ENCODE data around the gene VAMP7.
A peak's percentile ranks its signal among the peaks of the same experiment; 100 is the strongest.

The VAMP7 gene

DNA sequence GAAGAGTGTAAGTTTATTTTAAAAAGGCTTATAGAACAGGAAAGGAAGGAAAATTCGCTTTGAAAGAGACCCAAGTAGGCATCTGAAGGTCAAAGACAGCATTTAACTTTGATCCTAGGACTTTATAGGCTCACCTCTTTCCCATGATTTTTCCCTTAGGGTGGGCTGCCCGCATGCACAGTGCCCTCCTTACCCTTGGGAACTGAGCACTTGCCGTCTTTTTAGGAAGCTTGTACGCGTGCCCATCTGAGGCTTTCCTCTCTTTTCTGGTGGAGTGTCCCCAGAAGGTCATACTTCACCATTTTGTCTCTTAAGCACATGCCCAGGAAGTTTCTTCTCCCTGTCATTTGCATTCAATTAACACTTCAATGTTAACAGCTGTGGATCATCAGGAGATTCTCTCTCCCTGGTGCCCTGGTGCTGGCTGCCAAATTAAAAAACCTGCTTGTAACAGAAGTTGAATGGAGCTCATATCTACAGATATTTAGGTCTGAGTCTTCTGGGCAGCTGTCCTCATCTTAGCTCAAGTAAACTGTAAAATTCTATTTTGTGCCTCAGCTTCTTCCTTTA, 78.0 kb downstream of the VAMP7 start:
- Histone ChIP-seq H3K9me3 (ENCODE audit: control insufficient read depth, insufficient read depth, low read length) (peaks cover 3% of the 10 kb centered on the region; the same call in 1 of the 2 replicates), H3K4me1 (ENCODE audit: control insufficient read depth, low read length) (no peaks in the 10 kb centered on the region), H3K36me3 (ENCODE audit: control insufficient read depth, low read length) (no peaks in the 10 kb centered on the region), H3K27ac (ENCODE audit: low read depth, low read length) (no peak overlapping the region), H3K9me2 (replicated peaks; ENCODE audit: control insufficient read depth, low read length) (no peaks in the 10 kb centered on the region), H3K27me3 (ENCODE audit: control insufficient read depth, low read length) (no peaks in the 10 kb centered on the region), H3K79me2 (ENCODE audit: control insufficient read depth, low read length) (no peaks in the 10 kb centered on the region), H4K20me1 (ENCODE audit: control insufficient read depth, insufficient read depth, low read depth, low read length) (no peaks in the 10 kb centered on the region), H3K4me3 (ENCODE audit: low read length) (no peak overlapping the region), H3F3A (ENCODE audit: control insufficient read depth, insufficient read depth) (no peaks in the 10 kb centered on the region), H3K4me2 (ENCODE audit: low read length) (no peak overlapping the region)
- TF ChIP-seq, protein P1, sequence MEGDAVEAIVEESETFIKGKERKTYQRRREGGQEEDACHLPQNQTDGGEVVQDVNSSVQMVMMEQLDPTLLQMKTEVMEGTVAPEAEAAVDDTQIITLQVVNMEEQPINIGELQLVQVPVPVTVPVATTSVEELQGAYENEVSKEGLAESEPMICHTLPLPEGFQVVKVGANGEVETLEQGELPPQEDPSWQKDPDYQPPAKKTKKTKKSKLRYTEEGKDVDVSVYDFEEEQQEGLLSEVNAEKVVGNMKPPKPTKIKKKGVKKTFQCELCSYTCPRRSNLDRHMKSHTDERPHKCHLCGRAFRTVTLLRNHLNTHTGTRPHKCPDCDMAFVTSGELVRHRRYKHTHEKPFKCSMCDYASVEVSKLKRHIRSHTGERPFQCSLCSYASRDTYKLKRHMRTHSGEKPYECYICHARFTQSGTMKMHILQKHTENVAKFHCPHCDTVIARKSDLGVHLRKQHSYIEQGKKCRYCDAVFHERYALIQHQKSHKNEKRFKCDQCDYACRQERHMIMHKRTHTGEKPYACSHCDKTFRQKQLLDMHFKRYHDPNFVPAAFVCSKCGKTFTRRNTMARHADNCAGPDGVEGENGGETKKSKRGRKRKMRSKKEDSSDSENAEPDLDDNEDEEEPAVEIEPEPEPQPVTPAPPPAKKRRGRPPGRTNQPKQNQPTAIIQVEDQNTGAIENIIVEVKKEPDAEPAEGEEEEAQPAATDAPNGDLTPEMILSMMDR (IDR thresholded peaks at IDR 0.05; ENCODE audit: low read depth, low read length, poor library complexity, severe bottlenecking) = no peak
- no peak for TF ChIP-seq EZH2phosphoT487 (IDR thresholded peaks at IDR 0.05; ENCODE audit: borderline replicate concordance, low read length)

DNA sequence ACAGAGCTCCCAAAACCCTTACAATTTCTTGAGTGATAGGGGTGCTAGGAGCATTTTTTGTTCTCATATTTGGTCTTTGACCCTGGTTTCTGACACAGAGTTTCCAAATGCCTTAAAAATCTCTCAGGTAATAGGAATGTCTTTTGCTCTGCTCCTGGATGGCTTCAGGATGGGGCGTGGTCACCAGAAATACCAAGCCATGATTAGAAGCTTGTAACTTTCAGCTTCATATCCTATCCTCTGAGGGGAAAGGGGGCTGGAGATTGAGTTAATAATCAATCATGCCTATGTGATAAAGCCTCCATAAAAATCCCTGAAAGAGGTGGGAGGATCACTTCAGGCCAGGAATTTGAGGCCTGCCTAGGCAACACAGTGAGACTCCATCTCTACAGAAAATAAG, 81.8 kb downstream of the VAMP7 start:
- Histone ChIP-seq H3K4me1 (ENCODE audit: control insufficient read depth, low read length) (no peaks in the 10 kb centered on the region), H3K9me2 (replicated peaks; ENCODE audit: control insufficient read depth, low read length) (no peaks in the 10 kb centered on the region), H3K27me3 (ENCODE audit: control insufficient read depth, low read length) (no peaks in the 10 kb centered on the region), H3K9me3 (ENCODE audit: control insufficient read depth, insufficient read depth, low read length) (peaks cover 3% of the 10 kb centered on the region; the same call in 1 of the 2 replicates), H3K36me3 (ENCODE audit: control insufficient read depth, low read length) (no peaks in the 10 kb centered on the region), H3K27ac (ENCODE audit: low read depth, low read length) (no peak overlapping the region), H3K4me3 (ENCODE audit: low read length) (no peak overlapping the region), H3K4me2 (ENCODE audit: low read length) (no peak overlapping the region), H3K79me2 (ENCODE audit: control insufficient read depth, low read length) (no peaks in the 10 kb centered on the region), H3F3A (ENCODE audit: control insufficient read depth, insufficient read depth) (no peaks in the 10 kb centered on the region), H4K20me1 (ENCODE audit: control insufficient read depth, insufficient read depth, low read depth, low read length) (no peaks in the 10 kb centered on the region)
- no peak for TF ChIP-seq EZH2phosphoT487 (IDR thresholded peaks at IDR 0.05; ENCODE audit: borderline replicate concordance, low read length)
- TF ChIP-seq, protein P1 (IDR thresholded peaks at IDR 0.05; ENCODE audit: low read depth, low read length, poor library complexity, severe bottlenecking) = no peak

DNA sequence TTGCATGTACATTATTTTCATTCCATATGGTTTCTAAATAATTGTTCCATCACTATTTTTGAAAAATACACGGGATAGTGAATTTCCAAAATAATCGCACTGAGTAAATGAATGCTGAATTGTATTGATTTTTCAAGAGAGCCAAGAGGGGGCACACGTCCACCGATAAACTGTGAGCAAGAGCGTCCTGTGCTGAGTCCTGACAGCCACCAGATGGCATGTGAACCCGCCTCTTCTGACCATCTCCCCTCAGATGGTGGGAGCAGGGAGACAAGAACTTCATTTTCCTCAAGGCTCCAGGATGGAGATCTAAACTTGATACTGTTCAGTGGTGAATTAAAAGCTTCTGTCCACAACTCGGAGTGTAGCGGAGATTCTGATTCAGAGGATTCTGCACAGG, 85.7 kb downstream of the VAMP7 start:
- H3K4me3 ChIP-seq (ENCODE audit: low read length) = no peak overlapping the region
- H3K79me2 ChIP-seq (ENCODE audit: control insufficient read depth, low read length) = no peaks in the 10 kb centered on the region
- no peaks in the 10 kb centered on the region for H4K20me1 ChIP-seq (ENCODE audit: control insufficient read depth, insufficient read depth, low read depth, low read length)
- no peaks in the 10 kb centered on the region for H3K36me3 ChIP-seq (ENCODE audit: control insufficient read depth, low read length)
- H3F3A ChIP-seq (ENCODE audit: control insufficient read depth, insufficient read depth) = no peaks in the 10 kb centered on the region
- no peaks in the 10 kb centered on the region for H3K27me3 ChIP-seq (ENCODE audit: control insufficient read depth, low read length)
- peaks cover 3% of the 10 kb centered on the region; the same call in 1 of the 2 replicates for H3K9me3 ChIP-seq (ENCODE audit: control insufficient read depth, insufficient read depth, low read length)
- H3K27ac ChIP-seq (ENCODE audit: low read depth, low read length) = no peak overlapping the region
- H3K4me1 ChIP-seq (ENCODE audit: control insufficient read depth, low read length) = no peaks in the 10 kb centered on the region
- TF ChIP-seq, protein P1 (IDR thresholded peaks at IDR 0.05; ENCODE audit: low read depth, low read length, poor library complexity, severe bottlenecking) = peak; percentile 88
- TF ChIP-seq EZH2phosphoT487 (IDR thresholded peaks at IDR 0.05; ENCODE audit: borderline replicate concordance, low read length) = no peak
- H3K9me2 ChIP-seq (replicated peaks; ENCODE audit: control insufficient read depth, low read length) = no peaks in the 10 kb centered on the region
- no peak overlapping the region for H3K4me2 ChIP-seq (ENCODE audit: low read length)

All from DOHH2 (cell line).